GM21423 (cell line): Measurements from ENCODE around the gene PTDSS2.
"Not testable (repeated sequence)": the region's sequence is repeated elsewhere in the genome, so short reads cannot be mapped to it uniquely, and the experiment has no call there.

Experiments used
- ATAC-seq: cut with Tn5 transposase; IDR thresholded peaks from one replicate; pipeline ENCODE4 v1.9.1; 2021; ENCODE audit warnings: mild to moderate bottlenecking, moderate library complexity; ENCODE audit not compliant: unreplicated experiment

Gene PTDSS2

GRCh38 chr11:413120-414081 lies 36.7 kb upstream of the PTDSS2 start:
- ATAC-seq: no peak

- ATAC-seq: no peak
Observed at GRCh38 chr11:414318-414857, 35.7 kb upstream of the PTDSS2 start.

GRCh38 chr11:415640-416041 lies 34.4 kb upstream of the PTDSS2 start:
- no peak for ATAC-seq

- no peak for ATAC-seq
Observed at GRCh38 chr11:416051-416756, 33.9 kb upstream of the PTDSS2 start.

GRCh38 chr11:416757-417621 lies 33.1 kb upstream of the PTDSS2 start:
- ATAC-seq: no peak

- ATAC-seq: no peak
Observed at GRCh38 chr11:417652-418342, 32.3 kb upstream of the PTDSS2 start.

GRCh38 chr11:418343-419247 lies 31.5 kb upstream of the PTDSS2 start:
- ATAC-seq: no peak

- no peak for ATAC-seq
Observed at GRCh38 chr11:419248-420005, 30.7 kb upstream of the PTDSS2 start.

GRCh38 chr11:420054-420910 lies 29.8 kb upstream of the PTDSS2 start:
- ATAC-seq: no peak

- ATAC-seq: no peak
Observed at GRCh38 chr11:420911-421321, 29.2 kb upstream of the PTDSS2 start.

GRCh38 chr11:422249-422656 lies 27.8 kb upstream of the PTDSS2 start:
- no peak for ATAC-seq

- ATAC-seq: no peak
Observed at GRCh38 chr11:424232-424631, 25.8 kb upstream of the PTDSS2 start.

- not testable (repeated sequence) for ATAC-seq
Observed at GRCh38 chr11:424766-425165, 25.3 kb upstream of the PTDSS2 start.

GRCh38 chr11:425301-425700 lies 24.8 kb upstream of the PTDSS2 start:
- ATAC-seq: no peak

GRCh38 chr11:426851-427250 lies 23.2 kb upstream of the PTDSS2 start:
- no peak for ATAC-seq

- ATAC-seq: no peak
Observed at GRCh38 chr11:428295-428694, 21.8 kb upstream of the PTDSS2 start.

- no peak for ATAC-seq
Observed at GRCh38 chr11:429391-429790, 20.7 kb upstream of the PTDSS2 start.
